CD4-positive, alpha-beta T cell (primary cell): ENCODE measurements around the gene GP1BB. TPM values are rescaled to one million over a fixed set of nuclear protein-coding genes. Genes with fewer than 3 reads are reported as not detected.
"Not testable (repeated sequence)": the region's sequence is repeated elsewhere in the genome, so short reads cannot be mapped to it uniquely, and the experiment has no call there.

Experiments
- ATAC-seq: fragments of 200-7000 bp; cut with Tn5 transposase; one replicate; pipeline ENCODE4 v1.10.0; 2022; ENCODE audit warnings: mild to moderate bottlenecking; ENCODE audit not compliant: poor library complexity
- CTCF ChIA-PET: fragments of 350-600 bp; sonication (Branson Sonifier 250); formaldehyde crosslinking; loops from one replicate; lab custom pipeline; 2021; ENCODE audit warnings: antibody characterized with exemption, inconsistent platforms; lab: Charles Lee
- POLR2A ChIA-PET: fragments of 350-600 bp; sonication (Branson Sonifier 250); formaldehyde crosslinking; loops from one replicate; lab custom pipeline; 2021; ENCODE audit warnings: antibody characterized with exemption, inconsistent platforms; lab: Charles Lee
- DNase-seq, 14 experiments: peaks; one replicate each; pipeline ENCODE4 v3.0.0-alpha.2; 2013 to 2020; ENCODE audit warnings: mixed read lengths in 2 of 14
- H3K27ac ChIP-seq, 2 donors: one replicate each; pipeline versions ENCODE4 v1.5.1 to v1.7.0; 2013; ENCODE audit warnings: low read length in 2 of 2, low read depth in 1 of 2, mild to moderate bottlenecking in 1 of 2
- H3K27me3 ChIP-seq, 2 experiments: 1 replicate in 1 of 2; 2 replicates in 1 of 2; pipeline versions ENCODE4 v1.6.1 to v1.7.0; 2013; ENCODE audit warnings: low read length in 2 of 2, control low read depth in 1 of 2, mild to moderate bottlenecking in 1 of 2, moderate library complexity in 1 of 2; ENCODE audit not compliant: insufficient read depth in 2 of 2, control insufficient read depth in 1 of 2
- H3K36me3 ChIP-seq: one replicate; pipeline ENCODE4 v1.6.1; 2013; ENCODE audit warnings: low read length, control low read depth; ENCODE audit not compliant: insufficient read depth
- H3K4me1 ChIP-seq: one replicate; pipeline ENCODE4 v1.6.1; 2013; ENCODE audit warnings: low read length, control low read depth; ENCODE audit not compliant: insufficient read depth
- H3K4me3 ChIP-seq: one replicate; pipeline ENCODE4 v1.5.1; 2013; ENCODE audit warnings: mild to moderate bottlenecking, low read length, moderate library complexity
- H3K9me3 ChIP-seq, 2 experiments: 1 replicate in 1 of 2; 2 replicates in 1 of 2; pipeline versions ENCODE4 v1.6.1 to v1.7.0; 2013; ENCODE audit warnings: low read length in 2 of 2, mild to moderate bottlenecking in 2 of 2, control low read depth in 1 of 2, moderate library complexity in 1 of 2; ENCODE audit not compliant: control insufficient read depth in 1 of 2, insufficient read depth in 1 of 2
- H3K27ac Mint-ChIP-seq: one replicate; pipeline ENCODE4 v1.8.0; 2020; ENCODE audit warnings: mixed read lengths
- H3K27me3 Mint-ChIP-seq: one replicate; pipeline ENCODE4 v1.8.0; 2021; ENCODE audit warnings: mixed read lengths
- H3K36me3 Mint-ChIP-seq: one replicate; pipeline ENCODE4 v1.8.0; 2021; ENCODE audit warnings: low read depth, mixed read lengths
- H3K4me1 Mint-ChIP-seq: one replicate; pipeline ENCODE4 v1.8.0; 2021; ENCODE audit warnings: low read depth, mixed read lengths
- H3K4me3 Mint-ChIP-seq: one replicate; pipeline ENCODE4 v1.8.0; 2020; ENCODE audit warnings: mild to moderate bottlenecking, mixed read lengths
- H3K9me3 Mint-ChIP-seq: one replicate; pipeline ENCODE4 v1.8.0; 2020; ENCODE audit warnings: mixed read lengths
- intact Hi-C, 2 experiments: fragments of 100-400 bp; cut with DNase I in 1 of 2; cut with micrococcal nuclease in 1 of 2; formaldehyde crosslinking; loops; one replicate each; pipeline versions ENCODE4 v1.15.1 to v1.9.0; 2023 to 2025; cut with DNase I, micrococcal nuclease
- total RNA-seq, 174 experiments: library from RNA in 2 of 174; stranded (reverse) in 2 of 174; gene quantifications; one replicate each; pipeline ENCODE4 v1.2.3 and lab custom pipeline; 2021 to 2026
- TF ChIP-seq, protein P1 (sequence below): fragments of 200-600 bp; IDR thresholded peaks from one replicate; pipeline ENCODE4 v1.8.0; 2022; ENCODE audit warnings: antibody characterized with exemption, mild to moderate bottlenecking

Gene GP1BB
- total RNA-seq, 2 experiments from 2014 or later, result 0.22 TPM; not detected in 1

DNA sequence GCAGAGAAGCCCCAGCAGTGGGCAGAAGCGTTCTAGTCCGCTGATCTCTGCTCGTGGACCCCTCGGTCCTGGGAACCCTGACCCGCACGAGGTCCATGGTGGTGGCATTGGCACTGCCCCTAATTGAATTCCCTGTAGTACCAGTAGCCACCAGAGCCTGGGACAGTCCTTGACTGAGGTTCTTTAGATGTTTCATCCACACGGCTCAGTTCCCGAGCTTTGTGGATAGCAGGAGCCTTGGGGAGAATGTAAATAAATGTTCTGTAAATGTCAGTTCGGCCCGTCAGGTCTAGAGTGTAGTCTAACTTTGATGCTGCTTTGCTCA is 48.4 kb upstream of the GP1BB start:
- H3K27me3 ChIP-seq, result peaks cover 11 to 13% of the 10 kb centered on the region in 2 experiments
- CTCF ChIA-PET, result no interaction called here
- intact Hi-C loops, result no loop called here
- no peak overlapping the region for H3K27ac ChIP-seq
- Mint-ChIP-seq H3K9me3 (no peaks in the 10 kb centered on the region), H3K27me3 (peaks cover 23% of the 10 kb centered on the region), H3K4me3 (no peak overlapping the region), H3K36me3 (no peaks in the 10 kb centered on the region), H3K4me1 (no peaks in the 10 kb centered on the region), H3K27ac (no peak overlapping the region)
- no peak overlapping the region for H3K4me3 ChIP-seq
- H3K36me3 ChIP-seq, result no peaks in the 10 kb centered on the region
- ATAC-seq (no peak), DNase-seq (no peak)
- H3K4me1 ChIP-seq, result no peaks in the 10 kb centered on the region
- TF ChIP-seq, protein P1, sequence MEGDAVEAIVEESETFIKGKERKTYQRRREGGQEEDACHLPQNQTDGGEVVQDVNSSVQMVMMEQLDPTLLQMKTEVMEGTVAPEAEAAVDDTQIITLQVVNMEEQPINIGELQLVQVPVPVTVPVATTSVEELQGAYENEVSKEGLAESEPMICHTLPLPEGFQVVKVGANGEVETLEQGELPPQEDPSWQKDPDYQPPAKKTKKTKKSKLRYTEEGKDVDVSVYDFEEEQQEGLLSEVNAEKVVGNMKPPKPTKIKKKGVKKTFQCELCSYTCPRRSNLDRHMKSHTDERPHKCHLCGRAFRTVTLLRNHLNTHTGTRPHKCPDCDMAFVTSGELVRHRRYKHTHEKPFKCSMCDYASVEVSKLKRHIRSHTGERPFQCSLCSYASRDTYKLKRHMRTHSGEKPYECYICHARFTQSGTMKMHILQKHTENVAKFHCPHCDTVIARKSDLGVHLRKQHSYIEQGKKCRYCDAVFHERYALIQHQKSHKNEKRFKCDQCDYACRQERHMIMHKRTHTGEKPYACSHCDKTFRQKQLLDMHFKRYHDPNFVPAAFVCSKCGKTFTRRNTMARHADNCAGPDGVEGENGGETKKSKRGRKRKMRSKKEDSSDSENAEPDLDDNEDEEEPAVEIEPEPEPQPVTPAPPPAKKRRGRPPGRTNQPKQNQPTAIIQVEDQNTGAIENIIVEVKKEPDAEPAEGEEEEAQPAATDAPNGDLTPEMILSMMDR, result no peak
- H3K9me3 ChIP-seq, result no peaks in the 10 kb centered on the region
- POLR2A ChIA-PET, result no interaction called here

DNA sequence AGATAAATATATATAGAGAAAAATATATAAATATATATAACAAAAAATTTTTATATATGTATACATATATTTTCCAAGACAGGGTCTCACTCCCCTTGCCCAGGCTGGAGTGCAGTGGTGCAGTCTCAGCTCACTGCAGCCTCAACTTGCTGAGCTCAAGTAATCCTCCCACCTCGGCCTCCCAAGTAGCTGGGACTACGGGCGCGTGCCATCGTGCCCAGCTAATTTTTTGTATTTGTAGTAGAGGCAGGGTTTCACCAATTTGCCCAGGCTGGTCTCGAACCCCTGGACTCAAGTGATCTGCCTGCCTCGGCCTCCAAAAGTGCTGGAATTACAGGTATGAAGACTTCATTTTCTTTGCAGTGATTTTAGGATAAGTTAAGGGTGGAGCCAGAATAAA is 47.9 kb upstream of the GP1BB start:
- Histone ChIP-seq H3K4me3 (no peak overlapping the region), H3K27ac (no peak overlapping the region), H3K27me3 (peaks cover 16 to 18% of the 10 kb centered on the region in 2 experiments), H3K9me3 (peaks cover 0 to 1% of the 10 kb centered on the region in 2 experiments), H3K4me1 (no peaks in the 10 kb centered on the region), H3K36me3 (no peaks in the 10 kb centered on the region)
- CTCF ChIA-PET, result no interaction called here
- Mint-ChIP-seq H3K4me1 (no peaks in the 10 kb centered on the region), H3K27ac (no peak overlapping the region), H3K27me3 (peaks cover 23% of the 10 kb centered on the region), H3K4me3 (no peak overlapping the region), H3K36me3 (no peaks in the 10 kb centered on the region), H3K9me3 (no peaks in the 10 kb centered on the region)
- no peak for DNase-seq
- intact Hi-C loops, result no loop called here
- POLR2A ChIA-PET, result no interaction called here
- TF ChIP-seq, protein P1, result no peak
- no peak for ATAC-seq

DNA sequence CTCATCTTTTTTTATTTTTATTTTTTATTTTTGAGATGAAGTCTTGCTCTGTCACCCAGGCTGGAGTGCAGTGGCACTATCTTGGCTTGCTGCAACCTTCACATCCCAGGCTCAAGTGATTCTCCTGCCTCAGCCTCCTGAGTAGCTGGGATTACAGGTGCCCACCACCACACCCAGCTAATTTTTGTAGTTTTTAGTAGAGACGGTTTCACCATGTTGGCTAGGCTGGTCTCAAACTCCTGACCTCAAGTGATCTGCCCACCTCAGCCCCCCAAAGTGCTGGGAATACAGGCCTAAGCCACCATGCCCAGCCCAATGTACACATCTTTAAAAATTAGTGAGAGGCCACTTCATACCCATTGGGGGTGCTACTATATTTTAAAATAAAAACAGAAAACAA is 46.9 kb upstream of the GP1BB start:
- H3K27ac Mint-ChIP-seq, H3K36me3 ChIP-seq, H3K4me1 Mint-ChIP-seq, DNase-seq, ATAC-seq, CTCF ChIA-PET, H3K4me3 ChIP-seq, H3K9me3 ChIP-seq, H3K27ac ChIP-seq, H3K36me3 Mint-ChIP-seq, intact Hi-C loops, H3K4me1 ChIP-seq, H3K4me3 Mint-ChIP-seq, POLR2A ChIA-PET, H3K9me3 Mint-ChIP-seq: not testable (repeated sequence)
- H3K27me3 ChIP-seq, result peaks cover 21 to 22% of the 10 kb centered on the region in 2 experiments
- H3K27me3 Mint-ChIP-seq, result peaks cover 27% of the 10 kb centered on the region

DNA sequence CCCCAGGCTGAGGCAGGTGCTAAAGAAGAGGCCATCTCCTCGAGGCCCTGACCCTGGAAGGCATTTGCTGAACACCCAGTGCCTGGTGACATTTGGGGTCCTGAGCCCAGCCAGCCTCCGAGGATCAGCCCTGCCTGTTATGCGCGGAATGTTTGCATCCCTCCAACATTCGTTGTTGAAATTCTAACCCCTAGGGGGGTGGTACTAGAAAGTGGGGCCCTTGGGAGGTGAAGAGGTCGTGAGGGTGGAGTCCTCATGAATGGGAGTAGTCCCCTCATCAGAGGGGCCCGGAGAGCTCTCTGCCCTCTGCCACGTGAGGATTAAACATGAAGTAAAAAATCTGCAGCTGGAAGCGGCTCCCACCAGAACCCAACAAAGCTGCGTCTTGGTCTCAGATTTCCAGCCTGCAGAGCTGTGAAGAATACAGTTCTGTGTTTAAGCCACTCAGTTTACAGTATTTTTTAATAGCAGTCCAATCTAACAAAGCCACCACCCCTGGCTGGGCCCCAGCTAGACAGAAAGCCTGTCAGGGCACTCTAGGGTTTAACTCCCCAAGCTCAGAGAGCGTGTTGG is 44.3 kb upstream of the GP1BB start:
- no peak for DNase-seq
- ATAC-seq, result no peak
- TF ChIP-seq, protein P1, result no peak
- POLR2A ChIA-PET, result no interaction called here
- H3K27ac ChIP-seq, result no peak overlapping the region
- H3K4me1 ChIP-seq, result no peaks in the 10 kb centered on the region
- no peaks in the 10 kb centered on the region for H3K9me3 Mint-ChIP-seq
- H3K4me3 ChIP-seq, result no peak overlapping the region
- peaks cover 49% of the 10 kb centered on the region for H3K27me3 Mint-ChIP-seq
- H3K27me3 ChIP-seq, result peaks cover 22 to 23% of the 10 kb centered on the region in 2 experiments
- no peak overlapping the region for H3K27ac Mint-ChIP-seq
- peaks cover 0 to 6% of the 10 kb centered on the region in 2 experiments for H3K9me3 ChIP-seq
- H3K36me3 ChIP-seq, result no peaks in the 10 kb centered on the region
- H3K4me3 Mint-ChIP-seq, result no peak overlapping the region
- no peaks in the 10 kb centered on the region for H3K4me1 Mint-ChIP-seq
- CTCF ChIA-PET, result interaction anchor here (1.3 to 1.6 kb wide), 2 partner anchors 77 to 231 kb away, joined by 3 read pairs; no protein-coding TSS in a partner anchor
- H3K36me3 Mint-ChIP-seq, result no peaks in the 10 kb centered on the region
- intact Hi-C loops, result loop anchor here (1.0 kb wide), 1 partner anchor 39 kb away; no protein-coding TSS in a partner anchor
